LNCAP (cell line): ENCODE data around the gene RRAS2.

Source experiments
- CTCF ChIP-seq: fragments of 450-650 bp; IDR thresholded peaks from 2 replicates; pipeline ENCODE4 v1.5.1; 2017; ENCODE audit warnings: mild to moderate bottlenecking

Gene RRAS2

GRCh38 chr11:14318581-14318981, 40.4 kb downstream of the RRAS2 start:
- TF ChIP-seq CTCF: no peak

GRCh38 chr11:14317659-14318325, 41.2 kb downstream of the RRAS2 start:
- TF ChIP-seq CTCF: no peak

GRCh38 chr11:14315130-14315529, 43.9 kb downstream of the RRAS2 start:
- no peak for TF ChIP-seq CTCF

- no peak for TF ChIP-seq CTCF
Measured at GRCh38 chr11:14314127-14314526, 44.9 kb downstream of the RRAS2 start.

- TF ChIP-seq CTCF: no peak
Measured at GRCh38 chr11:14312736-14313438, 46.1 kb downstream of the RRAS2 start.

- TF ChIP-seq CTCF: no peak
Measured at GRCh38 chr11:14310679-14311078, 48.3 kb downstream of the RRAS2 start.

GRCh38 chr11:14309425-14310192, 49.4 kb downstream of the RRAS2 start:
- TF ChIP-seq CTCF: no peak
